ENCODE data around the gene IMPG2.

GRCh38 chr3:101311676-101312075 lies 8.7 kb downstream of the IMPG2 start:
- no peak for TF ChIP-seq CTCF (tag by site-specific recombination; IDR thresholded peaks at IDR 0.05)
- TF ChIP-seq ZSCAN4 (tag by site-specific recombination; IDR thresholded peaks at IDR 0.05), result no peak
- TF ChIP-seq ZNF239 (tag by site-specific recombination; IDR thresholded peaks at IDR 0.05), result no peak
- no peak for TF ChIP-seq YY1 (tag by site-specific recombination; IDR thresholded peaks at IDR 0.05)
- no peak for TF ChIP-seq SETDB1 (IDR thresholded peaks at IDR 0.05; ENCODE audit: insufficient read length, low read length)
- TF ChIP-seq ZBTB21 (tag by site-specific recombination; IDR thresholded peaks at IDR 0.05), result no peak
- no peak for TF ChIP-seq ZNF777 (tag by site-specific recombination; IDR thresholded peaks at IDR 0.05; ENCODE audit: borderline replicate concordance)
- TF ChIP-seq ZNF626 (tag by site-specific recombination; IDR thresholded peaks at IDR 0.05), result no peak

Measured in HEK293 (cell line).